ENCODE measurements around the gene MTREX. TPM values are rescaled to one million over a fixed set of nuclear protein-coding genes. Genes with fewer than 3 reads are reported as not detected.
A peak's percentile ranks its signal among the peaks of the same experiment; 100 is the strongest.

MTREX gene
- total RNA-seq, 6 experiments from 2014 or later: 65.1 to 78.2 (median 70.1) TPM

DNA sequence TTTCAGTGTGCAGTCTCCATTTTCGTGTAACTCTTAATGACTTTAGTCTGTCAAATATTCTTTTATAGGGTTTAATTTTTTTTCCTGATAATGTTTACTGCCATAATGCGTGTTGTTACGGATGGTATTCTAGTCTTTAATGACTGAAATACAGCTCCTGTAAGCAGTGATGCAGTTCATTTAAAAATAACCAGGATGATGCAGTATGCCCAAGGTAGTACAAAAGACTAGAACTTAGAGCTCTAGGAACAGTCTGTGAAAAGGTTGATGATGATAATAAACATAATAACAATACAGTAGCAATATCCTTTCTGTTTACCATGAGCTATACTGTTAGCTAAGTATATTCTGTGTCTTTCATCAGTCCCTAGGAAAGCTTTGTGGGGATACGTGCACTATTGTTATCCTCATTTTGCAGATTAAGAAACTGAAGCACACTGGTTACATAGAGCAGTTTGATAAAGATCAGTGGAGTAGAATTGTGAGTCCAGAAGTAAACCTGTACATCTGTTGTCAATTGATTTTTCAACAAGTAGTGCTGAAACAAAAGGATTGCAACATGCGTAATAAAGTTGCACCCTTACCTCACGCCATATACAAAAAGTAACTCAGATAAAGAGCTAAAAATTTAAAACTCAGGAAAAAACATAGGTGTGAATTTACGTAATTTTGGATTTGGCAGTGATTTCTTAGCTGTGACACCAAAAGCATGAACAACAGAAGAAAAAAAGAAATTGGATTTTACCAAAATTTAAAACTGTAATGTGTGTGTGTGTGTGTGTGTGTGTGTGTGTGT is 64.5 kb downstream of the MTREX start:
- peaks cover 28% of the 10 kb centered on the region for H3K36me3 Mint-ChIP-seq (ENCODE audit: low read depth)
- peaks cover 2% of the 10 kb centered on the region; the same call in 1 of the 2 replicates for H3K27me3 Mint-ChIP-seq (ENCODE audit: insufficient read depth)
- H3K27ac Mint-ChIP-seq: no peak overlapping the region
- no peak for DNase-seq
- H3K9me3 Mint-ChIP-seq: no peaks in the 10 kb centered on the region
- peaks cover 6% of the 10 kb centered on the region; the same call in 1 of the 2 replicates for H3K4me1 Mint-ChIP-seq (ENCODE audit: low read depth)
- H3K4me3 Mint-ChIP-seq: no peak overlapping the region
- TF ChIP-seq, protein P1, sequence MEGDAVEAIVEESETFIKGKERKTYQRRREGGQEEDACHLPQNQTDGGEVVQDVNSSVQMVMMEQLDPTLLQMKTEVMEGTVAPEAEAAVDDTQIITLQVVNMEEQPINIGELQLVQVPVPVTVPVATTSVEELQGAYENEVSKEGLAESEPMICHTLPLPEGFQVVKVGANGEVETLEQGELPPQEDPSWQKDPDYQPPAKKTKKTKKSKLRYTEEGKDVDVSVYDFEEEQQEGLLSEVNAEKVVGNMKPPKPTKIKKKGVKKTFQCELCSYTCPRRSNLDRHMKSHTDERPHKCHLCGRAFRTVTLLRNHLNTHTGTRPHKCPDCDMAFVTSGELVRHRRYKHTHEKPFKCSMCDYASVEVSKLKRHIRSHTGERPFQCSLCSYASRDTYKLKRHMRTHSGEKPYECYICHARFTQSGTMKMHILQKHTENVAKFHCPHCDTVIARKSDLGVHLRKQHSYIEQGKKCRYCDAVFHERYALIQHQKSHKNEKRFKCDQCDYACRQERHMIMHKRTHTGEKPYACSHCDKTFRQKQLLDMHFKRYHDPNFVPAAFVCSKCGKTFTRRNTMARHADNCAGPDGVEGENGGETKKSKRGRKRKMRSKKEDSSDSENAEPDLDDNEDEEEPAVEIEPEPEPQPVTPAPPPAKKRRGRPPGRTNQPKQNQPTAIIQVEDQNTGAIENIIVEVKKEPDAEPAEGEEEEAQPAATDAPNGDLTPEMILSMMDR (IDR thresholded peaks at IDR 0.05): no peak

DNA sequence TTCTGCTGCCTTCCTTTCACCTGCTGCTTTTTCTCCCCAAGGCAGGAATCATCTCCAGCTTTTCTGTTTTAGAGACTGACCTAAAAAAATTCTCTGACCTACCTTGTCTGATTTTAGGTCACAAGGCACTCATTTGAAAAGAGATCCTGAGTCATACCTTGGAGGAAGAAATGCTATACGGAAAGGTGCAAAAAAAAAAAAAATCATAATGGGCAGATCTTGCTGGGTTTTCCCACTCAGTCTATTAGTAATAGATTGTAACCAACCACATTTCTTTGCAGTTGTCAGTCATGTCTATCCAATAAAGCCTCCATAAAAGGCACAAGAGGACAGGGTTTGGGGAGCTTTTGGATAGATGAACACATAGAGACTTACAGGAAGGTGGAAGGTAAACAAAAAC is 70.0 kb downstream of the MTREX start:
- Mint-ChIP-seq H3K4me1 (ENCODE audit: low read depth) (peaks cover 22% of the 10 kb centered on the region), H3K9me3 (no peaks in the 10 kb centered on the region), H3K4me3 (no peak overlapping the region), H3K27me3 (ENCODE audit: insufficient read depth) (peaks cover 2% of the 10 kb centered on the region; the same call in 1 of the 2 replicates), H3K36me3 (ENCODE audit: low read depth) (peaks cover 57% of the 10 kb centered on the region), H3K27ac (no peak overlapping the region; the same call in 1 of the 2 replicates)
- TF ChIP-seq, protein P1 (IDR thresholded peaks at IDR 0.05): no peak
- DNase-seq: no peak

DNA sequence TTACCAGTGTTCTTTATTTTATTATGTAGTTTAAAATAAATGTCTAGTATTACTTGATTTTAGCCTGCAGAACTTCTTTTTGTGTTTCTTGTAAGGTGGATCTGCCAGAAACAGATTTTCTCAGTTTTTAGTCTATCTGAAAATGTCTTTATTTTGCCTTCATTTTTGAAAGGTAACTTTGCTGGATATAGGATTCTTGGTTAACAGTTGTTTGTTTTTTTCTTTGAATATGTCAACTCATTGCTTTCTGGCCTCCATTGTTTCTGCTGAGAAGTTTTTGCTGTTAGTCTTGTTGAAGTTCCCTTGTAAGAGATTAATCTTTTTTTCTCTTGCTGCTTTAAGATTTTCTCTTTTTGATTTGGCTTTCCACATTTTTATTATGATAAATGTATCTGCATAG is 75.5 kb downstream of the MTREX start:
- Mint-ChIP-seq H3K36me3 (ENCODE audit: low read depth) (peaks cover 54% of the 10 kb centered on the region), H3K27ac (no peak overlapping the region), H3K9me3 (no peaks in the 10 kb centered on the region), H3K4me1 (ENCODE audit: low read depth) (peaks cover 33% of the 10 kb centered on the region), H3K27me3 (ENCODE audit: insufficient read depth) (no peaks in the 10 kb centered on the region), H3K4me3 (no peak overlapping the region)
- TF ChIP-seq, protein P1 (IDR thresholded peaks at IDR 0.05): no peak
- DNase-seq: no peak

DNA sequence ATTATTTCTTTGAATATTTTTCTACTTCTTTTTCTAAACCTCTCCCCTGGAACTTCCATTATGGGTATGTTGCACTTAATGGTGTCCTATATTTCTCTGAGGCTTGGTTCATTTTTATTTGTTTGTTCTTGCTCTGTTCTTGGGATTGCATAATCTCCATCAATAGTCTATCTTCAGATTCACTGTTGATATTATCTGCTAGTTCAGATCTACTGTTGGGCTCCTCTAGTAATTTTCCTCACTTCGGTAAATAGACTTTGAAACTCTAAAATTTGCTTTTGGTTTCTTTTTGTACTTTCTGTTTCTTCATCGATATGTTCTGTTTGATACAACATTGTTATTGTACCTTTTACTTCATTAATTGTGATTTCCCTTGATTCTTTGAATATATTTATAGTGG is 76.3 kb downstream of the MTREX start:
- no peak overlapping the region for H3K27ac Mint-ChIP-seq

DNA sequence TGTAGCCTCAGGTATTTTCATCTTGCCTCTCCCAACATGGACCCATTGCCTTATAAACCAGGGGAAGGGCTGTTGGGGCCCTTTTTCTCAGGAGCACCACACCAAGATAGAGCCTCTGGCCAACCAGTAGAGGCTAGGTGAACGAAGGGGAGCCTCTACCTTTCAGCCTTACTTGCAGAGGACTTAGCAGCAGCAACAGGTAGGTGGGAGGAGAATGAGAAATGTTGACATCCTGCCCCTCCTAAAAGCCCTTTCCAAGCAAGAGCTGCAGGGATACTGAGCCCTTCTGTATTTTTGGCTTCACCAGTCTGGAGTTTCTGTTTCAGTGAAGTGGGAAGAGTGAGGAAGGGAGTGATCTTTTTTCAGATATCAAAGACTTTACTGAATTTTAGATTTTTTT is 77.4 kb downstream of the MTREX start:
- TF ChIP-seq, protein P1 (IDR thresholded peaks at IDR 0.05): no peak
- peaks cover 53% of the 10 kb centered on the region for H3K36me3 Mint-ChIP-seq (ENCODE audit: low read depth)
- H3K4me1 Mint-ChIP-seq (ENCODE audit: low read depth): peaks cover 22% of the 10 kb centered on the region

More for the DNA sequence above, 76.3 kb downstream of the MTREX start:
- Mint-ChIP-seq H3K9me3 (no peaks in the 10 kb centered on the region), H3K27me3 (ENCODE audit: insufficient read depth) (no peaks in the 10 kb centered on the region), H3K4me3 (no peak overlapping the region), H3K4me1 (ENCODE audit: low read depth) (peaks cover 33% of the 10 kb centered on the region), H3K36me3 (ENCODE audit: low read depth) (peaks cover 53% of the 10 kb centered on the region)
- TF ChIP-seq, protein P1 (IDR thresholded peaks at IDR 0.05): no peak
- DNase-seq: no peak

More for the DNA sequence above, 77.4 kb downstream of the MTREX start:
- no peak for DNase-seq
- Mint-ChIP-seq H3K27me3 (ENCODE audit: insufficient read depth) (no peaks in the 10 kb centered on the region), H3K4me3 (no peak overlapping the region), H3K9me3 (no peaks in the 10 kb centered on the region), H3K27ac (peak overlapping the region; percentile 16; the same call in 1 of the 2 replicates)

Data from HFFc6 (cell line).